K562 (cell line): ENCODE data around the gene INSIG1. TPM values are rescaled to one million over a fixed set of nuclear protein-coding genes. Genes with fewer than 3 reads are reported as not detected.

ENCODE experiments used
- ATF3 ChIP-seq, 2 experiments: fragments of 450-650 bp in 1 of 2; sonication (generic) in 1 of 2; formaldehyde crosslinking in 1 of 2; IDR thresholded peaks in 1 of 2; conservative IDR thresholded peaks in 1 of 2; 2 replicates each; pipeline versions ENCODE4 v1.6.1 to v1.8.1; 2016 to 2023; ENCODE audit warnings: mild to moderate bottlenecking in 2 of 2, moderate library complexity in 2 of 2, inconsistent platforms in 1 of 2, missing genetic modification reagents in 1 of 2
- CREB1 ChIP-seq, 2 experiments: sonication (generic) in 1 of 2; formaldehyde crosslinking in 1 of 2; IDR thresholded peaks; 2 replicates each; pipeline versions ENCODE4 v1.6.1 to v1.8.0; 2012 to 2022; ENCODE audit warnings: inconsistent platforms in 1 of 2, mild to moderate bottlenecking in 1 of 2, missing genetic modification reagents in 1 of 2, moderate library complexity in 1 of 2
- EGR1 ChIP-seq: fragments of 450-650 bp; conservative IDR thresholded peaks from 2 replicates; pipeline ENCODE4 v1.6.1; 2017; ENCODE audit warnings: mild to moderate bottlenecking
- MBD1 ChIP-seq: fragments of 250-450 bp; sonication (Bioruptor Pico); IDR thresholded peaks from 2 replicates; pipeline ENCODE4 v1.8.0; 2022; ENCODE audit warnings: inconsistent platforms
- MXI1 ChIP-seq: IDR thresholded peaks from 2 replicates; pipeline ENCODE4 v1.6.1; 2011; ENCODE audit warnings: low read depth, mild to moderate bottlenecking, improper control_type of control experiment, low read length
- NFIX ChIP-seq: fragments of 250-450 bp; sonication (Bioruptor Pico); IDR thresholded peaks from 2 replicates; pipeline ENCODE4 v1.4.0; 2020; ENCODE audit warnings: low read depth, mild to moderate bottlenecking, moderate library complexity
- PHTF2 ChIP-seq: fragments of 250-450 bp; sonication (Bioruptor Pico); IDR thresholded peaks from 2 replicates; pipeline ENCODE4 v1.5.0; 2021; ENCODE audit warnings: mild to moderate bottlenecking
- POLR2H ChIP-seq: IDR thresholded peaks from 2 replicates; pipeline ENCODE4 v1.6.1; 2016; ENCODE audit warnings: missing genetic modification characterization, low read depth, mild to moderate bottlenecking, control low read depth, missing compliant biosample characterization, moderate library complexity
- RBBP5 ChIP-seq: fragments of 200-600 bp; sonication (generic); IDR thresholded peaks from 2 replicates; pipeline ENCODE4 v1.6.1; 2012; ENCODE audit warnings: borderline replicate concordance, mild to moderate bottlenecking, low read length, control low read depth, inconsistent platforms; ENCODE audit not compliant: insufficient read depth, poor library complexity, severe bottlenecking
- REST ChIP-seq, 2 experiments: fragments of 450-650 bp; formaldehyde crosslinking in 1 of 2; IDR thresholded peaks; 2 replicates each; pipeline versions ENCODE4 v1.4.0 to v1.6.1; 2014 to 2020; ENCODE audit warnings: mild to moderate bottlenecking in 2 of 2, borderline replicate concordance in 1 of 2, low read depth in 1 of 2
- SMAD2 ChIP-seq: fragments of 150-350 bp; IDR thresholded peaks from 2 replicates; pipeline ENCODE4 v1.6.1; 2014; ENCODE audit warnings: low read depth, mild to moderate bottlenecking, low read length
- SRSF3 ChIP-seq: fragments of 200-400 bp; formaldehyde crosslinking; IDR thresholded peaks from 2 replicates; pipeline ENCODE4 v1.6.1; 2016; ENCODE audit warnings: mild to moderate bottlenecking, low read length, moderate library complexity; ENCODE audit not compliant: insufficient read depth
- TEAD2 ChIP-seq: fragments of 450-650 bp; IDR thresholded peaks from 2 replicates; pipeline ENCODE4 v1.6.1; 2016; ENCODE audit warnings: missing genetic modification characterization, control low read depth, missing compliant biosample characterization
- ZBTB8A ChIP-seq: fragments of 450-650 bp; IDR thresholded peaks from 2 replicates; pipeline ENCODE4 v1.6.1; 2018; ENCODE audit warnings: mild to moderate bottlenecking, moderate library complexity; ENCODE audit not compliant: partially characterized antibody
- ZNF140 ChIP-seq: fragments of 250-450 bp; sonication (Bioruptor Pico); IDR thresholded peaks from 2 replicates; pipeline ENCODE4 v1.8.0; 2021; ENCODE audit warnings: moderate library complexity, mild to moderate bottlenecking, inconsistent platforms
- ZNF175 ChIP-seq: fragments of 200-800 bp; sonication (Bioruptor generic); IDR thresholded peaks from 2 replicates; pipeline ENCODE4 v1.6.1; 2016; ENCODE audit warnings: low read depth, mild to moderate bottlenecking, missing genetic modification characterization, missing compliant biosample characterization
- ZNF239 ChIP-seq: fragments of 250-450 bp; sonication (Bioruptor Pico); IDR thresholded peaks from 2 replicates; pipeline ENCODE4 v1.4.0; 2020; ENCODE audit warnings: mild to moderate bottlenecking
- ZNF253 ChIP-seq: fragments of 250-450 bp; sonication (Bioruptor Pico); conservative IDR thresholded peaks from 2 replicates; pipeline ENCODE4 v1.6.1; 2021; ENCODE audit warnings: mild to moderate bottlenecking
- polyA plus RNA-seq, 8 experiments: library from polyadenylated mRNA; depleted of rRNA in 4 of 8; stranded (reverse) in 5 of 8; unstranded in 3 of 8; fragments of >200 nt; fragmentation: Nextera tagmentation in 2 of 8; fragmentation: Illumina TruSeq in 1 of 8; extraction: Ambion mirVana in 2 of 8; extraction: Trizol in 1 of 8; gene quantifications; 2 replicates each; pipeline versions ENCODE4 v1.2.1 to v1.2.3, GENCODE V29; 2011 to 2014; ENCODE audit warnings: inconsistent platforms in 1 of 8, missing spikeins in 1 of 8
- total RNA-seq, 7 experiments: library from RNA; depleted of rRNA in 6 of 7; stranded (reverse); fragments of >200 nt in 6 of 7; fragmentation: Illumina TruSeq in 2 of 7; extraction: Trizol in 2 of 7; gene quantifications; 2 replicates each; pipeline versions ENCODE4 v1.2.1 to v1.2.3, GENCODE V29; 2011 to 2021; ENCODE audit warnings: low replicate concordance in 1 of 7

INSIG1 gene
- total and polyA plus RNA-seq, 9 of the 15 experiments (the other 6 are each of a cell fraction or from before 2014, with no cell fraction given), result 57.1 to 787 (median 238) TPM

GRCh38 chr7:155324918-155325235 lies 27.2 kb downstream of the INSIG1 start (continued):
- TF ChIP-seq REST (IDR thresholded peaks at IDR 0.05; ENCODE audit: borderline replicate concordance) (no peak), REST (CRISPR knock-in tag; IDR thresholded peaks at IDR 0.05; ENCODE audit: low read depth) (no peak), CREB1 (IDR thresholded peaks at IDR 0.05) (no peak), CREB1 (CRISPR knock-in tag; IDR thresholded peaks at IDR 0.05) (no peak), ZNF140 (CRISPR knock-in tag) (no peak), ZNF239 (CRISPR knock-in tag) (no peak), ATF3 (IDR thresholded peaks at IDR 0.05) (no peak), ATF3 (CRISPR knock-in tag; conservative IDR thresholded peaks at IDR 0.05) (no peak), SRSF3 (no peak), NFIX (CRISPR knock-in tag) (no peak), ZBTB8A (no peak), EGR1 (no peak), ZNF253 (CRISPR knock-in tag) (no peak), MXI1 (no peak), MBD1 (CRISPR knock-in tag) (no peak), RBBP5 (no peak), TEAD2 (tag) (no peak), POLR2H (tag) (no peak), PHTF2 (CRISPR knock-in tag) (no peak), SMAD2 (no peak), ZNF175 (CRISPR knock-in tag) (no peak)
